Lung (tissue), 12 donors: Measurements from ENCODE around the gene OR2W3. TPM values are rescaled to one million over a fixed set of nuclear protein-coding genes. Genes with fewer than 3 reads are reported as not detected.

Experiments
- ATAC-seq: fragments of 200-7000 bp; cut with Tn5 transposase; one replicate; pipeline ENCODE4 v1.9.1; 2020; ENCODE audit warnings: moderate number of reproducible peaks; ENCODE audit not compliant: insufficient read depth, low FRiP score
- DNase-seq, 3 donors: peaks; one replicate each; pipeline ENCODE4 v3.0.0-alpha.2; 2013 to 2017
- H3K27ac ChIP-seq, 2 donors: one replicate each; pipeline ENCODE4 v1.5.1; 2013; ENCODE audit warnings: mild to moderate bottlenecking in 2 of 2, moderate library complexity in 2 of 2, control low read depth in 1 of 2, inconsistent platforms in 1 of 2, low read depth in 1 of 2, low read length in 1 of 2
- H3K27me3 ChIP-seq, 3 donors: one replicate each; pipeline ENCODE4 v1.5.1; 2013; ENCODE audit warnings: low read length in 2 of 3; ENCODE audit not compliant: control insufficient read depth in 3 of 3, insufficient read depth in 3 of 3
- H3K36me3 ChIP-seq, 4 donors: one replicate each; pipeline ENCODE4 v1.5.1; 2013; ENCODE audit warnings: low read length in 4 of 4, mild to moderate bottlenecking in 1 of 4, moderate library complexity in 1 of 4; ENCODE audit not compliant: control insufficient read depth in 4 of 4, insufficient read depth in 4 of 4
- H3K4me1 ChIP-seq, 5 donors: one replicate each; pipeline ENCODE4 v1.5.1; 2013; ENCODE audit warnings: low read length in 5 of 5, mild to moderate bottlenecking in 2 of 5, moderate library complexity in 1 of 5; ENCODE audit not compliant: control insufficient read depth in 5 of 5, insufficient read depth in 5 of 5
- H3K4me3 ChIP-seq: one replicate; pipeline ENCODE4 v1.5.1; 2013; ENCODE audit warnings: mild to moderate bottlenecking, control low read depth, moderate library complexity
- H3K9ac ChIP-seq, 2 donors: one replicate each; pipeline ENCODE4 v1.5.1; 2013; ENCODE audit warnings: low read length in 2 of 2, control low read depth in 1 of 2; ENCODE audit not compliant: insufficient read depth in 1 of 2
- H3K9me3 ChIP-seq, 4 donors: one replicate each; pipeline ENCODE4 v1.5.1; 2013; ENCODE audit warnings: low read length in 3 of 4, mild to moderate bottlenecking in 1 of 4, moderate library complexity in 1 of 4; ENCODE audit not compliant: control insufficient read depth in 4 of 4, insufficient read depth in 3 of 4
- WGBS, 2 donors: extraction: QIAGEN DNeasy Blood & Tissue Kit; methylation state at CpG; one replicate each; pipeline ENCODE4 v1.1.7; 2013; 5-methylcytosine and 5-hydroxymethylcytosine counted together
- polyA plus RNA-seq, 2 donors: library from polyadenylated mRNA; stranded (reverse); fragments of 200-250 nt; gene quantifications; one replicate each; pipeline ENCODE4 v1.2.1, GENCODE V29; 2013
- total RNA-seq, 2 donors: library from RNA; depleted of rRNA in 1 of 2; stranded (reverse); fragments of >200 nt in 1 of 2; gene quantifications; one replicate each; pipeline ENCODE4 v1.2.1, GENCODE V29; 2014 to 2021
- TF ChIP-seq, protein P1 (sequence below): IDR thresholded peaks from 2 replicates; pipeline ENCODE4 v1.5.1; 2012; ENCODE audit warnings: mild to moderate bottlenecking; ENCODE audit errors: control extremely low read depth, extremely low read depth
- donor health status: control.
- donor health status: control.
- donor health status: Bipolar disorder and iron deficiency.
- donor health status: healthy.
- donor health status: DM: yes; HTN: yes; CAD: no.

Gene OR2W3
- total and polyA plus RNA-seq, 4 donors: 0.31 to 2.0 (median 0.73) TPM

DNA sequence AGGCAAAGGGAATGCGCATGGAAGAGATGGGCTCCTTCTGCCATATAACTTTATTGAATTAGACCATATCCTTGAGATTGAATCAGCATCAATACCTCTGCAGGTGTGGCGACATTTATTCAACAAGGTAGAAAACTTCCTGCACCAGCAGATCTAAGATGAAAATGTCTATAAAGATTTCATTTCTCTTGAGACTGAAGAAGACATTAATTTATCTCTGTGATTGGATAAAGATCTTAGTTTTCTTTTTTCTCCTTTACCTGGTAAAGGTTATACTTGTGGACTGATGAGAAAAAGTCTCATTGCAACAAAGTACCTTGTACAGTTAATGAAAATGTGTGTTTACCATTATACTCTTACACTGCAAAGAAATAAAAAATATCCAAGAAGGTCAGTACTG, 24.6 kb downstream of the OR2W3 start, which contains the start of gene OR2T8:
OR2T8 (plus strand) TSS at position 301 of the 400 bp plus-strand sequence. CDS start 766 bp downstream, outside the sequence.
- WGBS, 2 donors: 67 to 99% methylated on average over 2 of the region's 2 CpGs
- Histone ChIP-seq H3K4me1 (no peaks in the 10 kb centered on the region), H3K4me3 (no peak within 1 kb of the TSS), H3K9ac (no peak within 1 kb of the TSS), H3K27me3 (no peaks in the 10 kb centered on the region), H3K27ac (no peak within 1 kb of the TSS), H3K36me3 (no peaks in the 10 kb centered on the region), H3K9me3 (no peaks in the 10 kb centered on the region)
- ATAC-seq (no peak), DNase-seq (no peak)
- TF ChIP-seq, protein P1, sequence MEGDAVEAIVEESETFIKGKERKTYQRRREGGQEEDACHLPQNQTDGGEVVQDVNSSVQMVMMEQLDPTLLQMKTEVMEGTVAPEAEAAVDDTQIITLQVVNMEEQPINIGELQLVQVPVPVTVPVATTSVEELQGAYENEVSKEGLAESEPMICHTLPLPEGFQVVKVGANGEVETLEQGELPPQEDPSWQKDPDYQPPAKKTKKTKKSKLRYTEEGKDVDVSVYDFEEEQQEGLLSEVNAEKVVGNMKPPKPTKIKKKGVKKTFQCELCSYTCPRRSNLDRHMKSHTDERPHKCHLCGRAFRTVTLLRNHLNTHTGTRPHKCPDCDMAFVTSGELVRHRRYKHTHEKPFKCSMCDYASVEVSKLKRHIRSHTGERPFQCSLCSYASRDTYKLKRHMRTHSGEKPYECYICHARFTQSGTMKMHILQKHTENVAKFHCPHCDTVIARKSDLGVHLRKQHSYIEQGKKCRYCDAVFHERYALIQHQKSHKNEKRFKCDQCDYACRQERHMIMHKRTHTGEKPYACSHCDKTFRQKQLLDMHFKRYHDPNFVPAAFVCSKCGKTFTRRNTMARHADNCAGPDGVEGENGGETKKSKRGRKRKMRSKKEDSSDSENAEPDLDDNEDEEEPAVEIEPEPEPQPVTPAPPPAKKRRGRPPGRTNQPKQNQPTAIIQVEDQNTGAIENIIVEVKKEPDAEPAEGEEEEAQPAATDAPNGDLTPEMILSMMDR: no peak

DNA sequence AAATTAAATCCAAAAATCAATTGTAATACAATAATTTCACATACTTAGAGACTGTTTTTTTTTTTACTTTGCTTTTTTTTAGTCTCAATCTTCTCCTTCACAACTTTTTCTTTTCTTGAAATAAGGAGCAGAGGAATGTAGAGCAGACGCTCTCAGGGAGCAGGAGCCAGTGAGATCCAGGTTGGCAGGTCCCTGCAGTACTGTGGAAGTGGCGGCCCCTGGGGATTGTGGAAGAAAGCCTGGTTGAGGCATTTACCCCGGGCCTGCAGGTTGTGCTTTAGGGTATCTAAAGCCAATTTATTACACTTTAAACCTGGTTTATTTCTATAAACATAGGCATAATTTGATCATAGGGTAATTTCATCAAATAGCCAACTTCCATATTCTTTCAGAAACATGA, 28.6 kb downstream of the OR2W3 start:
- WGBS, 2 donors: 70 to 84% methylated on average over 3 of the region's 3 CpGs
- no peak for ATAC-seq

DNA sequence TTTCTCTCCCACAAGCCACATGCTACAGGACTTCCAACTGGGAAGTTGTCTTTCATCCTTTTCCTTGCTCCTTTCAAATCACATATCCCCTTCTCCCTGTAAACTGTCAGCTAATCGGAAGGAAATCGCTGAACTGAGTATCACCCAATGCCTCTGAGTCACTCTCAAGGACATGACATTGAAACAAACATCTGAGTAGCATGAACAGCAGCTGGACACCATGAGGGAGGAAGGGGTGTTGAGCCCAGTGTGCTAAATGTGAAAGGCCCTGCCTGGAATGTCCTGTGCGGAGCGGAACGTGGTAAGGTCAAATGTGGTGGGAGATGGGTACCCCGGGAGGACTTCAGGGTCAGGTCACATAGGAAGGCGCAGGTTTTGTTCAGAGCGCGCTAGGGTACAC, 29.5 kb downstream of the OR2W3 start, which contains the start of gene OR2AJ1:
OR2AJ1 (plus strand) TSS at position 22 of the 400 bp plus-strand sequence. CDS start 8,880 bp downstream, outside the sequence.
- no peak for ATAC-seq
- no peaks in the 10 kb centered on the region for H3K27me3 ChIP-seq
- TF ChIP-seq, protein P1: no peak

More for the DNA sequence above, 28.6 kb downstream of the OR2W3 start:
- Histone ChIP-seq H3K27ac (no peak overlapping the region), H3K9ac (no peak overlapping the region), H3K36me3 (no peaks in the 10 kb centered on the region), H3K4me3 (no peak overlapping the region), H3K9me3 (no peaks in the 10 kb centered on the region), H3K4me1 (no peaks in the 10 kb centered on the region), H3K27me3 (no peaks in the 10 kb centered on the region)
- TF ChIP-seq, protein P1: no peak
- no peak for DNase-seq

DNA sequence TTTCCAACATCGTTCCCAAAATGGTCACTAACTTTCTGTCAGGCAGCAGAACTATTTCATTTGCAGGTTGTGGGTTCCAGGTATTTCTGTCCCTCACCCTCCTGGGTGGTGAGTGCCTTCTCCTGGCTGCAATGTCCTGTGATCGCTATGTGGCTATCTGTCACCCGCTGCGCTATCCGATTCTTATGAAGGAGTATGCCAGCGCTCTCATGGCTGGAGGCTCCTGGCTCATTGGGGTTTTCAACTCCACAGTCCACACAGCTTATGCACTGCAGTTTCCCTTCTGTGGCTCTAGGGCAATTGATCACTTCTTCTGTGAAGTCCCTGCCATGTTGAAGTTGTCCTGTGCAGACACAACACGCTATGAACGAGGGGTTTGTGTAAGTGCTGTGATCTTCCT, 38.6 kb downstream of the OR2W3 start:
- DNase-seq (no peak), ATAC-seq (no peak)
- Histone ChIP-seq H3K4me1 (no peaks in the 10 kb centered on the region), H3K9ac (no peak overlapping the region), H3K27ac (no peak overlapping the region), H3K27me3 (no peaks in the 10 kb centered on the region), H3K9me3 (peaks cover 0 to 16% (median 0%) of the 10 kb centered on the region in 4 donors), H3K36me3 (no peaks in the 10 kb centered on the region), H3K4me3 (no peak overlapping the region)
- 97% methylated on average over 8 of the region's 8 CpGs for WGBS, 2 donors
- TF ChIP-seq, protein P1: no peak

More for the DNA sequence above, 29.5 kb downstream of the OR2W3 start, which contains the start of gene OR2AJ1:
- no peak within 1 kb of the TSS for H3K4me3 ChIP-seq
- WGBS, 2 donors: 88 to 92% methylated on average over 9 of the region's 9 CpGs
- DNase-seq: no peak
- H3K27ac ChIP-seq: no peak within 1 kb of the TSS
- no peaks in the 10 kb centered on the region for H3K9me3 ChIP-seq
- no peaks in the 10 kb centered on the region for H3K4me1 ChIP-seq
- H3K9ac ChIP-seq: no peak within 1 kb of the TSS
- no peaks in the 10 kb centered on the region for H3K36me3 ChIP-seq
